K562 (cell line): ENCODE data around the gene PSMD8. TPM values are rescaled to one million over a fixed set of nuclear protein-coding genes. Genes with fewer than 3 reads are reported as not detected.

ENCODE experiments used
- BRF2 ChIP-seq: IDR thresholded peaks from 3 replicates; pipeline ENCODE4 v1.6.1; 2011; ENCODE audit warnings: borderline replicate concordance, mild to moderate bottlenecking; ENCODE audit not compliant: insufficient read length, insufficient read depth
- C11orf30 ChIP-seq: fragments of 450-650 bp; IDR thresholded peaks from 2 replicates; pipeline ENCODE4 v1.6.1; 2016; ENCODE audit warnings: low read depth, mild to moderate bottlenecking
- CBX3 ChIP-seq, 2 experiments: IDR thresholded peaks; 1 replicate in 1 of 2; 2 replicates in 1 of 2; pipeline ENCODE4 v1.6.1; 2012; ENCODE audit warnings: inconsistent platforms in 2 of 2, low read length in 2 of 2, borderline replicate concordance in 1 of 2, control low read depth in 1 of 2
- ETS1 ChIP-seq: conservative IDR thresholded peaks from 2 replicates; pipeline ENCODE4 v1.6.1; 2011; ENCODE audit warnings: low read depth, mild to moderate bottlenecking, low read length; ENCODE audit not compliant: control insufficient read depth
- ETV6 ChIP-seq, 3 experiments: fragments of 150-350 bp in 1 of 3; sonication (generic) in 1 of 3; formaldehyde crosslinking in 1 of 3; IDR thresholded peaks; 2 replicates each; pipeline versions ENCODE4 v1.6.1 to v1.8.0; 2014 to 2022; ENCODE audit warnings: borderline replicate concordance in 2 of 3, low read depth in 2 of 3, antibody characterized with exemption in 1 of 3, low read length in 1 of 3, mild to moderate bottlenecking in 1 of 3, missing genetic modification reagents in 1 of 3
- FOXO4 ChIP-seq: fragments of 450-650 bp; formaldehyde crosslinking; IDR thresholded peaks from 2 replicates; pipeline ENCODE4 v1.4.0; 2020; ENCODE audit warnings: mild to moderate bottlenecking, moderate library complexity
- GTF2A2 ChIP-seq: IDR thresholded peaks from 2 replicates; pipeline ENCODE4 v1.6.1; 2016; ENCODE audit warnings: mild to moderate bottlenecking, missing genetic modification characterization, missing compliant biosample characterization
- GTF2B ChIP-seq: IDR thresholded peaks from 2 replicates; pipeline ENCODE4 v1.6.1; 2011; ENCODE audit not compliant: insufficient read length; ENCODE audit errors: extremely low read depth
- HDGF ChIP-seq: fragments of 450-650 bp; IDR thresholded peaks from 2 replicates; pipeline ENCODE4 v1.6.1; 2016
- IRF2 ChIP-seq: sonication (generic); formaldehyde crosslinking; IDR thresholded peaks from 2 replicates; pipeline ENCODE4 v1.8.1; 2022; ENCODE audit warnings: mild to moderate bottlenecking, missing genetic modification reagents
- KAT8 ChIP-seq: fragments of 450-650 bp; IDR thresholded peaks from 2 replicates; pipeline ENCODE4 v1.6.1; 2016; ENCODE audit warnings: low read depth, mild to moderate bottlenecking
- SLC30A9 ChIP-seq: fragments of 250-450 bp; sonication (Bioruptor Pico); IDR thresholded peaks from 2 replicates; pipeline ENCODE4 v1.8.0; 2022; ENCODE audit warnings: mild to moderate bottlenecking, moderate library complexity
- TCF7 ChIP-seq: sonication (generic); IDR thresholded peaks from 2 replicates; pipeline ENCODE4 v1.6.1; 2016; ENCODE audit warnings: antibody characterized with exemption, borderline replicate concordance
- TGIF2 ChIP-seq: sonication (generic); formaldehyde crosslinking; IDR thresholded peaks from 2 replicates; pipeline ENCODE4 v1.8.1; 2022; ENCODE audit warnings: mild to moderate bottlenecking, missing genetic modification reagents, moderate library complexity
- ZNF445 ChIP-seq: fragments of 250-450 bp; sonication (Bioruptor Pico); IDR thresholded peaks from 2 replicates; pipeline ENCODE4 v1.4.0; 2020; ENCODE audit warnings: low read depth, mild to moderate bottlenecking, moderate library complexity
- ZSCAN29 ChIP-seq: fragments of 450-650 bp; IDR thresholded peaks from 2 replicates; pipeline ENCODE4 v1.6.1; 2017
- polyA plus RNA-seq, 8 experiments: library from polyadenylated mRNA; depleted of rRNA in 4 of 8; stranded (reverse) in 5 of 8; unstranded in 3 of 8; fragments of >200 nt; fragmentation: Nextera tagmentation in 2 of 8; fragmentation: Illumina TruSeq in 1 of 8; extraction: Ambion mirVana in 2 of 8; extraction: Trizol in 1 of 8; gene quantifications; 2 replicates each; pipeline versions ENCODE4 v1.2.1 to v1.2.3, GENCODE V29; 2011 to 2014; ENCODE audit warnings: inconsistent platforms in 1 of 8, missing spikeins in 1 of 8
- total RNA-seq, 7 experiments: library from RNA; depleted of rRNA in 6 of 7; stranded (reverse); fragments of >200 nt in 6 of 7; fragmentation: Illumina TruSeq in 2 of 7; extraction: Trizol in 2 of 7; gene quantifications; 2 replicates each; pipeline versions ENCODE4 v1.2.1 to v1.2.3, GENCODE V29; 2011 to 2021; ENCODE audit warnings: low replicate concordance in 1 of 7
- TF ChIP-seq, protein P1 (sequence below), 3 experiments: fragments of 200-800 bp in 1 of 3; sonication (Bioruptor generic) in 1 of 3; sonication (generic) in 1 of 3; formaldehyde crosslinking in 1 of 3; IDR thresholded peaks; 2 replicates each; pipeline versions ENCODE4 v1.6.1 to v1.8.0; 2016 to 2022; ENCODE audit warnings: mild to moderate bottlenecking in 2 of 3, missing compliant biosample characterization in 2 of 3, missing genetic modification characterization in 2 of 3, missing genetic modification reagents in 1 of 3
- TF ChIP-seq, protein P2 (sequence below): fragments of 450-650 bp; IDR thresholded peaks from 2 replicates; pipeline ENCODE4 v1.7.1; 2018; ENCODE audit warnings: mild to moderate bottlenecking, low read depth; ENCODE audit not compliant: partially characterized antibody

The PSMD8 gene
- total and polyA plus RNA-seq, 9 of the 15 experiments (the other 6 are each of a cell fraction or from before 2014, with no cell fraction given) = 130 to 583 (median 315) TPM

- TF ChIP-seq FOXO4 = no peak
- TF ChIP-seq CBX3 (IDR thresholded peaks at IDR 0.05; ENCODE audit: borderline replicate concordance in 1 of 2, low read length in 2 of 2) = no peak
- TF ChIP-seq, protein P1, sequence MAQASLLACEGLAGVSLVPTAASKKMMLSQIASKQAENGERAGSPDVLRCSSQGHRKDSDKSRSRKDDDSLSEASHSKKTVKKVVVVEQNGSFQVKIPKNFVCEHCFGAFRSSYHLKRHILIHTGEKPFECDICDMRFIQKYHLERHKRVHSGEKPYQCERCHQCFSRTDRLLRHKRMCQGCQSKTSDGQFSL (CRISPR knock-in tag; IDR thresholded peaks at IDR 0.05) = no peak
- TF ChIP-seq, protein P1 (tag; IDR thresholded peaks at IDR 0.05) = no peak
- TF ChIP-seq ETS1 = 0 out of 2 replicates have a peak, but pooled peaks have one; percentile 12
- no peak for TF ChIP-seq IRF2 (CRISPR knock-in tag)
- no peak for TF ChIP-seq GTF2A2 (tag)
- TF ChIP-seq BRF2 = no peak
- no peak for TF ChIP-seq GTF2B
- no peak for TF ChIP-seq KAT8
- TF ChIP-seq ZNF445 (CRISPR knock-in tag) = no peak
- TF ChIP-seq, protein P2, sequence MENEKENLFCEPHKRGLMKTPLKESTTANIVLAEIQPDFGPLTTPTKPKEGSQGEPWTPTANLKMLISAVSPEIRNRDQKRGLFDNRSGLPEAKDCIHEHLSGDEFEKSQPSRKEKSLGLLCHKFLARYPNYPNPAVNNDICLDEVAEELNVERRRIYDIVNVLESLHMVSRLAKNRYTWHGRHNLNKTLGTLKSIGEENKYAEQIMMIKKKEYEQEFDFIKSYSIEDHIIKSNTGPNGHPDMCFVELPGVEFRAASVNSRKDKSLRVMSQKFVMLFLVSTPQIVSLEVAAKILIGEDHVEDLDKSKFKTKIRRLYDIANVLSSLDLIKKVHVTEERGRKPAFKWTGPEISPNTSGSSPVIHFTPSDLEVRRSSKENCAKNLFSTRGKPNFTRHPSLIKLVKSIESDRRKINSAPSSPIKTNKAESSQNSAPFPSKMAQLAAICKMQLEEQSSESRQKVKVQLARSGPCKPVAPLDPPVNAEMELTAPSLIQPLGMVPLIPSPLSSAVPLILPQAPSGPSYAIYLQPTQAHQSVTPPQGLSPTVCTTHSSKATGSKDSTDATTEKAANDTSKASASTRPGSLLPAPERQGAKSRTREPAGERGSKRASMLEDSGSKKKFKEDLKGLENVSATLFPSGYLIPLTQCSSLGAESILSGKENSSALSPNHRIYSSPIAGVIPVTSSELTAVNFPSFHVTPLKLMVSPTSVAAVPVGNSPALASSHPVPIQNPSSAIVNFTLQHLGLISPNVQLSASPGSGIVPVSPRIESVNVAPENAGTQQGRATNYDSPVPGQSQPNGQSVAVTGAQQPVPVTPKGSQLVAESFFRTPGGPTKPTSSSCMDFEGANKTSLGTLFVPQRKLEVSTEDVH = no peak
- no peak for TF ChIP-seq SLC30A9 (CRISPR knock-in tag)
- TF ChIP-seq TGIF2 = no peak
- no peak for TF ChIP-seq ZSCAN29
- no peak for TF ChIP-seq TCF7
- TF ChIP-seq HDGF = no peak
- no peak for TF ChIP-seq ETV6 (IDR thresholded peaks at IDR 0.05; ENCODE audit: borderline replicate concordance in 1 of 2, low read depth in 2 of 2, low read length in 1 of 2)
- TF ChIP-seq ETV6 (CRISPR knock-in tag; IDR thresholded peaks at IDR 0.05; ENCODE audit: borderline replicate concordance) = no peak
- TF ChIP-seq C11orf30 = no peak
These were observed 38.3 kb upstream of the PSMD8 start (continued) for GRCh38 chr19:38335949-38336637.
